Measurements from ENCODE around the gene TNP2. TPM values are rescaled to one million over a fixed set of nuclear protein-coding genes. Genes with fewer than 3 reads are reported as not detected.

Gene TNP2
- total and polyA plus RNA-seq, 9 of the 15 experiments (the other 6 are each of a cell fraction or from before 2014, with no cell fraction given) = not detected

- TF ChIP-seq CSDE1 (IDR thresholded peaks at IDR 0.05) (no peak), MED1 (CRISPR knock-in tag; IDR thresholded peaks at IDR 0.05; ENCODE audit: borderline replicate concordance) (no peak), ZNF699 (CRISPR knock-in tag; IDR thresholded peaks at IDR 0.05; ENCODE audit: insufficient replicate concordance) (no peak), ZKSCAN8 (CRISPR knock-in tag; IDR thresholded peaks at IDR 0.05) (0 out of 2 replicates have a peak, but pooled peaks have one; percentile 3), THRAP3 (IDR thresholded peaks at IDR 0.05; ENCODE audit: borderline replicate concordance) (0 out of 2 replicates have a peak, but pooled peaks have one; percentile 41), KDM1A (IDR thresholded peaks at IDR 0.05) (peak in 1 of 2 experiments; percentile 96; a peak in 2 of 4 replicates), GTF2E2 (tag; IDR thresholded peaks at IDR 0.05) (no peak), ZNF512 (tag; IDR thresholded peaks at IDR 0.05) (peak; percentile 88), LARP7 (IDR thresholded peaks at IDR 0.05) (0 out of 2 replicates have a peak, but pooled peaks have one; percentile 11), ZNF263 (CRISPR knock-in tag; IDR thresholded peaks at IDR 0.05; ENCODE audit: borderline replicate concordance) (peak; percentile 84), POLR2H (tag; IDR thresholded peaks at IDR 0.05; ENCODE audit: low read depth) (no peak), KDM4B (IDR thresholded peaks at IDR 0.05; ENCODE audit: borderline replicate concordance in 2 of 2, low read depth in 1 of 2) (no peak), DLX4 (CRISPR knock-in tag; IDR thresholded peaks at IDR 0.05) (no peak), KDM5B (IDR thresholded peaks at IDR 0.05; ENCODE audit: insufficient replicate concordance, low read depth, low read length) (peak; percentile 31), PKNOX1 (IDR thresholded peaks at IDR 0.05) (no peak), RFX5 (IDR thresholded peaks at IDR 0.05; ENCODE audit: low read depth, low read length) (no peak), NCOA6 (IDR thresholded peaks at IDR 0.05) (no peak), ARHGAP35 (IDR thresholded peaks at IDR 0.05; ENCODE audit: partially characterized antibody) (no peak), ZNF444 (CRISPR knock-in tag; IDR thresholded peaks at IDR 0.05) (peak; percentile 74; the same call in 1 of the 2 replicates), MIER1 (IDR thresholded peaks at IDR 0.05; ENCODE audit: low read depth) (no peak)
- TF ChIP-seq, protein P1, sequence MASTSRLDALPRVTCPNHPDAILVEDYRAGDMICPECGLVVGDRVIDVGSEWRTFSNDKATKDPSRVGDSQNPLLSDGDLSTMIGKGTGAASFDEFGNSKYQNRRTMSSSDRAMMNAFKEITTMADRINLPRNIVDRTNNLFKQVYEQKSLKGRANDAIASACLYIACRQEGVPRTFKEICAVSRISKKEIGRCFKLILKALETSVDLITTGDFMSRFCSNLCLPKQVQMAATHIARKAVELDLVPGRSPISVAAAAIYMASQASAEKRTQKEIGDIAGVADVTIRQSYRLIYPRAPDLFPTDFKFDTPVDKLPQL (IDR thresholded peaks at IDR 0.05; ENCODE audit: extremely low read depth, insufficient read length) = no peak
- TF ChIP-seq, protein P2, sequence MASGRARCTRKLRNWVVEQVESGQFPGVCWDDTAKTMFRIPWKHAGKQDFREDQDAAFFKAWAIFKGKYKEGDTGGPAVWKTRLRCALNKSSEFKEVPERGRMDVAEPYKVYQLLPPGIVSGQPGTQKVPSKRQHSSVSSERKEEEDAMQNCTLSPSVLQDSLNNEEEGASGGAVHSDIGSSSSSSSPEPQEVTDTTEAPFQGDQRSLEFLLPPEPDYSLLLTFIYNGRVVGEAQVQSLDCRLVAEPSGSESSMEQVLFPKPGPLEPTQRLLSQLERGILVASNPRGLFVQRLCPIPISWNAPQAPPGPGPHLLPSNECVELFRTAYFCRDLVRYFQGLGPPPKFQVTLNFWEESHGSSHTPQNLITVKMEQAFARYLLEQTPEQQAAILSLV (tag; IDR thresholded peaks at IDR 0.05) = no peak
Observed at GRCh38 chr16:11232302-11232851, 36.7 kb downstream of the TNP2 start (continued).

All from K562 (cell line).